Mesenchymal stem cell (in vitro differentiated cells and primary cell): Measurements from ENCODE around the gene KRTAP10-12.

ENCODE experiments used
- DNase-seq: peaks from one replicate; pipeline ENCODE4 v3.0.0-alpha.2; 2013
- H2AFZ ChIP-seq: one replicate; pipeline ENCODE4 v1.6.1; 2013; ENCODE audit warnings: low read depth, mild to moderate bottlenecking, control low read depth, inconsistent platforms, low read length, moderate library complexity
- H2AK5ac ChIP-seq: 2 replicates; pipeline ENCODE4 v1.6.1; 2013; ENCODE audit warnings: low read length, moderate library complexity, mild to moderate bottlenecking, inconsistent platforms; ENCODE audit not compliant: severe bottlenecking
- H2BK120ac ChIP-seq: one replicate; pipeline ENCODE4 v1.6.1; 2013; ENCODE audit warnings: low read depth, mild to moderate bottlenecking, inconsistent platforms, low read length, moderate library complexity
- H2BK12ac ChIP-seq, 2 experiments: one replicate each; pipeline ENCODE4 v1.6.1; 2013; ENCODE audit warnings: inconsistent platforms in 2 of 2, low read length in 2 of 2, mild to moderate bottlenecking in 2 of 2, moderate library complexity in 2 of 2, control low read depth in 1 of 2
- H2BK15ac ChIP-seq: one replicate; pipeline ENCODE4 v1.6.1; 2013; ENCODE audit warnings: mild to moderate bottlenecking, low read depth, inconsistent platforms; ENCODE audit not compliant: poor library complexity, severe bottlenecking
- H2BK5ac ChIP-seq: 2 replicates; pipeline ENCODE4 v1.6.1; 2013; ENCODE audit warnings: low read depth, mild to moderate bottlenecking, low read length, control low read depth, inconsistent platforms; ENCODE audit not compliant: poor library complexity, severe bottlenecking
- H3K14ac ChIP-seq, 2 experiments: one replicate each; pipeline ENCODE4 v1.6.1; 2013; ENCODE audit warnings: inconsistent platforms in 2 of 2, low read length in 2 of 2, control low read depth in 1 of 2, mild to moderate bottlenecking in 1 of 2, moderate library complexity in 1 of 2
- H3K18ac ChIP-seq, 2 experiments: one replicate each; pipeline ENCODE4 v1.6.1; 2013; ENCODE audit warnings: inconsistent platforms in 2 of 2, low read length in 2 of 2, control low read depth in 1 of 2, low read depth in 1 of 2, mild to moderate bottlenecking in 1 of 2
- H3K23ac ChIP-seq, 2 experiments: one replicate each; pipeline ENCODE4 v1.6.1; 2013; ENCODE audit warnings: inconsistent platforms in 2 of 2, low read length in 2 of 2, mild to moderate bottlenecking in 2 of 2, moderate library complexity in 2 of 2, control low read depth in 1 of 2
- H3K27ac ChIP-seq: 2 replicates; pipeline ENCODE4 v1.5.1; 2013; ENCODE audit warnings: mild to moderate bottlenecking, moderate library complexity, low read length, control low read depth, inconsistent platforms; ENCODE audit not compliant: poor library complexity, severe bottlenecking
- H3K27me3 ChIP-seq, 2 experiments: 2 replicates each; pipeline versions ENCODE4 v1.6.1 to v1.7.0; 2013; ENCODE audit warnings: low read length in 2 of 2, mild to moderate bottlenecking in 2 of 2, moderate library complexity in 2 of 2, control low read depth in 1 of 2, inconsistent platforms in 1 of 2; ENCODE audit not compliant: control insufficient read depth in 1 of 2, insufficient read depth in 1 of 2
- H3K36me3 ChIP-seq, 2 experiments: 2 replicates each; pipeline versions ENCODE4 v1.6.1 to v1.7.0; 2013; ENCODE audit warnings: low read length in 2 of 2, control low read depth in 1 of 2, inconsistent platforms in 1 of 2, low read depth in 1 of 2, mild to moderate bottlenecking in 1 of 2; ENCODE audit not compliant: insufficient read depth in 2 of 2, control insufficient read depth in 1 of 2
- H3K4ac ChIP-seq, 2 experiments: one replicate each; pipeline ENCODE4 v1.6.1; 2013; ENCODE audit warnings: inconsistent platforms in 2 of 2, low read length in 2 of 2, mild to moderate bottlenecking in 2 of 2, moderate library complexity in 2 of 2, control low read depth in 1 of 2, low read depth in 1 of 2
- H3K4me1 ChIP-seq: 2 replicates; pipeline ENCODE4 v1.6.1; 2013; ENCODE audit warnings: low read depth, low read length, control low read depth; ENCODE audit not compliant: control insufficient read depth, insufficient read depth
- H3K4me2 ChIP-seq: 2 replicates; pipeline ENCODE4 v1.6.1; 2013; ENCODE audit warnings: low read length, mild to moderate bottlenecking, inconsistent platforms; ENCODE audit not compliant: poor library complexity, severe bottlenecking
- H3K4me3 ChIP-seq, 2 experiments: 2 replicates each; pipeline versions ENCODE4 v1.5.1 to v1.7.0; 2013; ENCODE audit warnings: low read length in 2 of 2, mild to moderate bottlenecking in 2 of 2, control low read depth in 1 of 2, low read depth in 1 of 2; ENCODE audit not compliant: insufficient read depth in 1 of 2
- H3K79me1 ChIP-seq: replicated peaks from 2 replicates; pipeline ENCODE4 v1.6.1; 2013; ENCODE audit warnings: mild to moderate bottlenecking, control low read depth, low read length, inconsistent platforms; ENCODE audit not compliant: poor library complexity, severe bottlenecking
- H3K9ac ChIP-seq: 2 replicates; pipeline ENCODE4 v1.7.0; 2013; ENCODE audit warnings: mild to moderate bottlenecking, low read length, moderate library complexity
- H3K9me3 ChIP-seq: 2 replicates; pipeline ENCODE4 v1.7.0; 2013; ENCODE audit warnings: mild to moderate bottlenecking, low read length; ENCODE audit not compliant: control insufficient read depth
- H4K8ac ChIP-seq: one replicate; pipeline ENCODE4 v1.6.1; 2013; ENCODE audit warnings: inconsistent platforms, mild to moderate bottlenecking, low read length, moderate library complexity
- H4K91ac ChIP-seq: one replicate; pipeline ENCODE4 v1.6.1; 2013; ENCODE audit warnings: mild to moderate bottlenecking, low read length, inconsistent platforms
- WGBS: methylation state at CpG from one replicate; pipeline ENCODE4 v1.1.7; 2013; ENCODE audit warnings: mixed read lengths; 5-methylcytosine and 5-hydroxymethylcytosine counted together

KRTAP10-12 gene

DNA sequence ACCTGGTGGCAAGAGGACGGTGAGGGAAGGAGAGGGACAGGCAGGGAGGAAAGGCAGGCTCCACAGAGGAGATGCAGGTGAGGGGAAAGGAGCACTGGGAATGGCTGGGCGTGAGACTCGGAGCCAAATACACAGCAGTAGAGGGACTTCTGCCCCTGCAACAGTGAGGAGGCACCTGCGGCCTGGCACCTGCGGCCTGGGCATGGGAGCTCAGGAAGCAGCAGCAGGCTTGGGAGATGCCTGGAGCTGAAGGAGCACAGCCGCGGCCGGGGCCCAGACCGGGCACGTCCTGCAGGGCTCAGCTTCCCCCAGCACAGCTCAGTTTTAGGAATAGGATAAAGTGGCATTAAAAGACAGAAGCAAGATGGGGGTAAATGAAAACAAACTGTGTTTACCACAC, 35.3 kb downstream of the KRTAP10-12 start:
- H3K14ac ChIP-seq = no peak overlapping the region
- H2AK5ac ChIP-seq = no peak overlapping the region
- no peak overlapping the region for H3K27ac ChIP-seq
- no peak overlapping the region for H3K9ac ChIP-seq
- H3K79me1 ChIP-seq = no peaks in the 10 kb centered on the region
- H3K23ac ChIP-seq = no peak overlapping the region
- no peak overlapping the region for H4K91ac ChIP-seq
- no peak overlapping the region for H2BK5ac ChIP-seq
- no peaks in the 10 kb centered on the region for H3K36me3 ChIP-seq
- peaks cover 17 to 37% of the 10 kb centered on the region in 2 experiments for H3K27me3 ChIP-seq
- DNase-seq = no peak
- no peak overlapping the region for H4K8ac ChIP-seq
- no peak overlapping the region for H2AFZ ChIP-seq
- no peak overlapping the region for H3K4ac ChIP-seq
- no peak overlapping the region for H2BK15ac ChIP-seq
- H3K9me3 ChIP-seq = peaks cover 15% of the 10 kb centered on the region
- no peak overlapping the region for H2BK12ac ChIP-seq
- H3K4me3 ChIP-seq = no peak overlapping the region
- H3K4me2 ChIP-seq = no peak overlapping the region
- no peak overlapping the region for H3K18ac ChIP-seq
- no peaks in the 10 kb centered on the region for H3K4me1 ChIP-seq
- WGBS = 89% methylated on average over 9 of the region's 10 CpGs
- no peak overlapping the region for H2BK120ac ChIP-seq

DNA sequence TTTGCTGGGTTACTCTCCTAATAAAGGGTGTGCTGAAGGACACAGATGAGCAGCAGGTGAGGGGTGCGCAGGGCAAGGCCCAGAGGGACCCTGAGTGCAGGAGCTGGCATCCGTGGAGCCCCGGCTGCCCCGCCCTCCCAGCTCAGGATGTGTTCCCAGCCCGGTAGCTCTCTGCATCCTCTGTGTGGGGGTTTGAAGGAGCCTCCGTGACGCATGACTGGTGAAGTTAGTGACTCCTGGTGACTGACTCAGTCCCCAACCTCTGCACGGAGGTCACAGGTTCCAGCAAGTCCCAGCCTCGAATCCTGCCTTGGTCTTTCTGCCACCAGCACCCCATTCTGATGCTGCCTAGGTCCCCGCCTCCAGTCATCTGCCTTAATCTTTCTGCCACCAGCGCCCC, 36.0 kb downstream of the KRTAP10-12 start:
- Histone ChIP-seq H2BK5ac (no peak overlapping the region), H3K18ac (no peak overlapping the region), H3K79me1 (no peaks in the 10 kb centered on the region), H2AFZ (no peak overlapping the region), H2BK15ac (no peak overlapping the region), H3K27ac (no peak overlapping the region), H3K9ac (no peak overlapping the region), H2AK5ac (no peak overlapping the region), H3K9me3 (peaks cover 22% of the 10 kb centered on the region), H3K23ac (no peak overlapping the region), H3K27me3 (peaks cover 12 to 37% of the 10 kb centered on the region in 2 experiments), H3K14ac (no peak overlapping the region), H2BK120ac (no peak overlapping the region), H2BK12ac (no peak overlapping the region), H3K4ac (no peak overlapping the region), H3K4me1 (no peaks in the 10 kb centered on the region), H4K91ac (no peak overlapping the region), H3K4me3 (no peak overlapping the region), H3K4me2 (no peak overlapping the region), H4K8ac (no peak overlapping the region), H3K36me3 (no peaks in the 10 kb centered on the region)
- DNase-seq = no peak
- 90% methylated on average over 11 of the region's 11 CpGs for WGBS

DNA sequence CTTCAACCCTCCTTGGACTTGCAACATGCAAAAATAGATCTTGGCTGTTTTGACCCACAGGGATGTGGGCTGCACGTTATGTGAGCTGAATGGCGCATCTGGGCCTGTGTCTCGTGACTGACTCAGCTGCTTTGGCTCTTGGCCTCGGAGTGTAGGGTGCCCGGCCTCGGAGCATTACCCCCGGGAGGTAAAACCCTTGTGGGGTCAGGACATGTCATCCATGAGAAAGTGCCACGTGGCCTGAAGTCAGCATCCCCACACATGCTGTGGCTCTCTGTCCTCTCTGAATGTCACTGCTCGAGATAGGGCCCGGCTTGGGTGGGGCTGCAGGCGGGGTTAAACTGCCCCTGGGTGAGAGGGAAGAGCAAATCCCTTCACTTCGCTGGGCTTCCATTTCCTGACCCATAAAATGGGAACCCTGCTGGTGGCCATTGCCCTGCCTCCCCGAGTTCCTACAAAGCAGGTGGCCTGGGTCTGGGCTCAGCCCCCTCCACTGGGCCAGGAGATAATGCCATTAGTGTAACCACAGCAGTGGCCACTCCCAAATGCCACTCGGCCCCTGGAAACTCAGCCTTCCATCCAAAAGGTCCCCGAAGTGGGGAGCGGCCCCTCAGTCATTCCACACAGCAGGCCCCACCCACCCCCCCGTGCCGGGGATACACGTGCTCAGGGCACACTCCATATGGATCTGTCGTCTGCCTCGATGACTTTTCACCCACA, 37.2 kb downstream of the KRTAP10-12 start:
- H3K9me3 ChIP-seq = peaks cover 32% of the 10 kb centered on the region
- H3K23ac ChIP-seq = no peak overlapping the region
- 82% methylated on average over 21 of the region's 21 CpGs for WGBS
- H3K79me1 ChIP-seq = no peaks in the 10 kb centered on the region
- no peak overlapping the region for H3K4me2 ChIP-seq
- no peak overlapping the region for H3K4me3 ChIP-seq
- H3K14ac ChIP-seq = no peak overlapping the region
- H3K9ac ChIP-seq = no peak overlapping the region
- no peak overlapping the region for H3K18ac ChIP-seq
- no peak overlapping the region for H3K27ac ChIP-seq
- no peak overlapping the region for H2AFZ ChIP-seq
- H2BK5ac ChIP-seq = no peak overlapping the region
- no peak overlapping the region for H4K91ac ChIP-seq
- H3K4me1 ChIP-seq = no peaks in the 10 kb centered on the region
- H2BK120ac ChIP-seq = no peak overlapping the region
- H2AK5ac ChIP-seq = no peak overlapping the region
- H4K8ac ChIP-seq = no peak overlapping the region
- no peak overlapping the region for H3K4ac ChIP-seq
- DNase-seq = no peak
- H3K36me3 ChIP-seq = no peaks in the 10 kb centered on the region
- no peak overlapping the region for H2BK12ac ChIP-seq
- peaks cover 11 to 31% of the 10 kb centered on the region in 2 experiments for H3K27me3 ChIP-seq
- H2BK15ac ChIP-seq = no peak overlapping the region

DNA sequence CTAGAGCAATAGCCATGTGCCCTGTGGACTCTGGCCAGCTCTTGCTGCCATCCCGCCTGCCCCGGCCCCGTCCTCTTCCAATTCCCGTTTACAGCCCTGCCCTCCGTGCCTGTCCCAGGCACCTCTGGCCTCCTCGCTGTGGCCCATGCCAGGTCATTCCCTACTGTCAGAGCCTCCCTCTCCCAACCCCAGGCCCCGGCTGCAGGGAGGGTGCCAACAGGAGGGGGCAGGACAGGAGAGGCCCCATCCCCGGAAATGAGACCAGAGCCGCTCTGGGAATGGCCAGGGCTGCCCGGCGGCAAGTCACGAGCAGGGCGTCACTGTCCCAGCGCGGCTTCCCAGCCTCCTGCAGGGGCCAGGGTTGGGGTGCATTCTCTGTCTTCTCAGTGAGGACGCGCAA, 37.9 kb downstream of the KRTAP10-12 start:
- no peak overlapping the region for H3K27ac ChIP-seq
- no peak overlapping the region for H3K14ac ChIP-seq
- no peak overlapping the region for H2BK5ac ChIP-seq
- H3K79me1 ChIP-seq = no peaks in the 10 kb centered on the region
- no peak overlapping the region for H3K4ac ChIP-seq
- no peak for DNase-seq
- no peak overlapping the region for H2BK12ac ChIP-seq
- peaks cover 11 to 29% of the 10 kb centered on the region in 2 experiments for H3K27me3 ChIP-seq
- no peaks in the 10 kb centered on the region for H3K36me3 ChIP-seq
- no peak overlapping the region for H2BK120ac ChIP-seq
- no peak overlapping the region for H3K18ac ChIP-seq
- H3K4me2 ChIP-seq = no peak overlapping the region
- no peak overlapping the region for H4K91ac ChIP-seq
- H2AK5ac ChIP-seq = no peak overlapping the region
- H3K4me1 ChIP-seq = no peaks in the 10 kb centered on the region
- no peak overlapping the region for H2BK15ac ChIP-seq
- WGBS = 94% methylated on average over 17 of the region's 17 CpGs
- no peak overlapping the region for H3K9ac ChIP-seq
- H3K9me3 ChIP-seq = peaks cover 39% of the 10 kb centered on the region
- H3K23ac ChIP-seq = no peak overlapping the region
- H2AFZ ChIP-seq = no peak overlapping the region
- H3K4me3 ChIP-seq = no peak overlapping the region
- no peak overlapping the region for H4K8ac ChIP-seq
